GM23338 (cell line): ENCODE data around the gene APBA2. TPM values are rescaled to one million over a fixed set of nuclear protein-coding genes. Genes with fewer than 3 reads are reported as not detected.

ENCODE experiments used
- ATAC-seq: fragments of 200-7000 bp; cut with Tn5 transposase; 3 replicates; pipeline ENCODE4 v1.9.1; 2020
- DNase-seq: peaks from one replicate; pipeline ENCODE4 v3.0.0-alpha.2; 2015; ENCODE audit warnings: low spot score
- H2AFZ ChIP-seq: fragments of 200-600 bp; sonication (generic); 2 replicates; pipeline ENCODE4 v1.8.0; 2016; ENCODE audit warnings: antibody characterized with exemption, mild to moderate bottlenecking, moderate library complexity
- H3F3A ChIP-seq: fragments of 200-600 bp; sonication (generic); replicated peaks from 2 replicates; pipeline ENCODE4 v1.8.0; 2017; ENCODE audit warnings: antibody characterized with exemption, mixed run types, low read depth
- H3K27ac ChIP-seq: fragments of 200-600 bp; sonication (generic); 2 replicates; pipeline ENCODE4 v1.6.1; 2016; ENCODE audit warnings: low read depth
- H3K27me3 ChIP-seq: fragments of 200-600 bp; sonication (generic); 2 replicates; pipeline ENCODE4 v1.8.0; 2016; ENCODE audit warnings: mild to moderate bottlenecking, mixed run types, moderate library complexity; ENCODE audit not compliant: insufficient read depth
- H3K36me3 ChIP-seq: fragments of 200-600 bp; sonication (generic); 2 replicates; pipeline ENCODE4 v1.8.0; 2016; ENCODE audit warnings: mild to moderate bottlenecking; ENCODE audit not compliant: insufficient read depth
- H3K4me1 ChIP-seq: fragments of 200-600 bp; sonication (generic); 2 replicates; pipeline ENCODE4 v1.8.0; 2016; ENCODE audit warnings: mild to moderate bottlenecking, moderate library complexity; ENCODE audit not compliant: insufficient read depth
- H3K4me2 ChIP-seq: fragments of 200-600 bp; sonication (generic); 2 replicates; pipeline ENCODE4 v1.7.1; 2017; ENCODE audit warnings: mixed run types
- H3K4me3 ChIP-seq: fragments of 200-600 bp; sonication (generic); 2 replicates; pipeline ENCODE4 v1.6.1; 2016; ENCODE audit warnings: mixed run types
- H3K79me2 ChIP-seq: fragments of 200-600 bp; sonication (generic); replicated peaks from 2 replicates; pipeline ENCODE4 v1.8.0; 2017; ENCODE audit warnings: mild to moderate bottlenecking; ENCODE audit not compliant: insufficient read depth
- H3K9me2 ChIP-seq: fragments of 200-600 bp; sonication (generic); 2 replicates; pipeline ENCODE4 v1.8.0; 2017; ENCODE audit not compliant: insufficient read depth
- H4K20me1 ChIP-seq: fragments of 200-600 bp; sonication (generic); replicated peaks from 2 replicates; pipeline ENCODE4 v1.8.0; 2017; ENCODE audit warnings: mild to moderate bottlenecking; ENCODE audit not compliant: insufficient read depth
- H3K27ac Mint-ChIP-seq: 2 replicates; pipeline ENCODE4 v1.8.0; 2020; ENCODE audit warnings: inconsistent platforms, mild to moderate bottlenecking, moderate library complexity, mixed read lengths
- H3K27me3 Mint-ChIP-seq: 3 replicates; pipeline ENCODE4 v1.8.0; 2022; ENCODE audit warnings: low read depth, mild to moderate bottlenecking, moderate library complexity, mixed read lengths, inconsistent platforms; ENCODE audit not compliant: insufficient read depth, poor library complexity
- H3K36me3 Mint-ChIP-seq: 3 replicates; pipeline ENCODE4 v1.8.0; 2021; ENCODE audit warnings: low read depth, mild to moderate bottlenecking, inconsistent platforms, moderate library complexity, mixed read lengths
- H3K4me1 Mint-ChIP-seq: 3 replicates; pipeline ENCODE4 v1.8.0; 2020; ENCODE audit warnings: mild to moderate bottlenecking, inconsistent platforms, mixed read lengths
- H3K4me3 Mint-ChIP-seq: 3 replicates; pipeline ENCODE4 v1.8.0; 2021; ENCODE audit warnings: moderate library complexity, mild to moderate bottlenecking, inconsistent platforms, mixed read lengths
- H3K9me3 Mint-ChIP-seq: 3 replicates; pipeline ENCODE4 v1.8.0; 2020; ENCODE audit warnings: moderate library complexity, mild to moderate bottlenecking, inconsistent platforms, mixed read lengths
- CREB1 ChIP-seq: fragments of 250-450 bp; sonication (Bioruptor Pico); IDR thresholded peaks from 2 replicates; pipeline ENCODE4 v1.5.0; 2020; ENCODE audit warnings: low read depth, mild to moderate bottlenecking, moderate library complexity
- EZH2 ChIP-seq: fragments of 200-600 bp; sonication (generic); IDR thresholded peaks from one replicate; pipeline ENCODE4 v1.8.0; 2017; ENCODE audit warnings: antibody characterized with exemption, mild to moderate bottlenecking, low read depth; ENCODE audit not compliant: unreplicated experiment
- EZH2phosphoT487 ChIP-seq: fragments of 200-600 bp; sonication (generic); IDR thresholded peaks from one replicate; pipeline ENCODE4 v1.8.1; 2018; ENCODE audit warnings: antibody characterized with exemption; ENCODE audit not compliant: unreplicated experiment
- JUNB ChIP-seq: IDR thresholded peaks from one replicate; pipeline ENCODE4 v1.6.1; 2016; ENCODE audit warnings: antibody characterized with exemption; ENCODE audit not compliant: unreplicated experiment
- NANOG ChIP-seq: IDR thresholded peaks from 2 replicates; pipeline ENCODE4 v1.6.1; 2016; ENCODE audit warnings: antibody characterized with exemption, borderline replicate concordance
- POLR2AphosphoS5 ChIP-seq: IDR thresholded peaks from 2 replicates; pipeline ENCODE4 v1.6.1; 2016; ENCODE audit warnings: antibody characterized with exemption, low read depth
- REST ChIP-seq: IDR thresholded peaks from one replicate; pipeline ENCODE4 v1.6.1; 2018; ENCODE audit warnings: antibody characterized with exemption; ENCODE audit not compliant: unreplicated experiment
- STAT1 ChIP-seq: IDR thresholded peaks from one replicate; pipeline ENCODE4 v1.6.1; 2016; ENCODE audit warnings: antibody characterized with exemption; ENCODE audit not compliant: unreplicated experiment
- ZNF114 ChIP-seq: fragments of 250-450 bp; sonication (Bioruptor Pico); IDR thresholded peaks from 2 replicates; pipeline ENCODE4 v1.5.0; 2020; ENCODE audit warnings: mild to moderate bottlenecking, moderate library complexity
- ZNF331 ChIP-seq: fragments of 250-450 bp; sonication (Bioruptor Pico); IDR thresholded peaks from 2 replicates; pipeline ENCODE4 v1.5.0; 2020; ENCODE audit warnings: low read depth, mild to moderate bottlenecking, moderate library complexity
- ZNF462 ChIP-seq: fragments of 250-450 bp; sonication (Bioruptor Pico); IDR thresholded peaks from 2 replicates; pipeline ENCODE4 v1.5.0; 2020; ENCODE audit warnings: mild to moderate bottlenecking, moderate library complexity
- polyA plus RNA-seq: library from polyadenylated mRNA; unstranded; fragments of >200 nt; fragmentation: Nextera tagmentation; extraction: Ambion mirVana; gene quantifications from 2 replicates; pipeline ENCODE4 v1.2.1, GENCODE V29; 2016
- total RNA-seq: library from RNA; depleted of rRNA; stranded (reverse); fragments of >200 nt; shearing (Covaris generic); gene quantifications from 2 replicates; pipeline ENCODE4 v1.2.3, GENCODE V29; 2014
- TF ChIP-seq, protein P1 (sequence below): IDR thresholded peaks from 2 replicates; pipeline ENCODE4 v1.6.1; 2016; ENCODE audit warnings: antibody characterized with exemption
- TF ChIP-seq, protein P2 (sequence below), 2 experiments: fragments of 200-600 bp in 1 of 2; sonication (generic) in 1 of 2; conservative IDR thresholded peaks; 2 replicates each; pipeline versions ENCODE4 v1.5.1 to v1.6.1; 2016 to 2017; ENCODE audit warnings: antibody characterized with exemption in 2 of 2, low read depth in 2 of 2, mild to moderate bottlenecking in 2 of 2, moderate library complexity in 1 of 2

Gene APBA2
- total and polyA plus RNA-seq, 2 experiments from 2014 or later = 5.9 to 24.7 TPM

DNA sequence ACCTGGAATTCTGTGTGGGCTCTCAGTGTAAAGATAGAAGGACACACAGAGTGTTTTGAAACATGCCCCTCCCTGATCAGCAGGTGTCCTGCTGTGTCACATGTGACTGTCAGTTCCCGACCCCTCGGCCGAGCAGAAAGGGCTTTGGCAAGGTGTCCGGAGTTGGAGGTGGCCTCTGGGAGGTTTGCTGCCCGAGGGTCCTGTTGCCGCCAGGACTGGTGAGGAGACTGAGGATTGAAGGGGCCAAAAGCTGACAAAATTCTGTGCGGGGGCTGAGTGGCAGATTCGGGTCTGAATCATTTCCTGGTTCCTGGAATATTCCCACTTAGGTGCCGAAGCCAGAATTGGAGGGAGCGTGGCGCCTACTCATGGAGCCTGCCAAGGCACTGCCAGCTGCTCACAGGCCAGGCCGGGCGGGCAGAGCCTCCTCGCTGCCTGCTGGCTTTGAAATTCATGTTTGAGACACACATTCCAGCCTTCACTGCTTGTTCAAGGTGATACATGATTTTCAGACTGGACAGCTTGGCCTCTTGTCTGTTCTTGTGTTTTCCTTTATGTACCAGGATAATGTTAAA lies 83.8 kb downstream of the APBA2 start:
- ATAC-seq (no peak), DNase-seq (no peak)
- no peak overlapping the region for H3K27ac ChIP-seq
- H3K27me3 ChIP-seq = no peaks in the 10 kb centered on the region
- no peak overlapping the region for H3K4me2 ChIP-seq
- no peaks in the 10 kb centered on the region for H3K9me2 ChIP-seq
- H4K20me1 ChIP-seq = no peaks in the 10 kb centered on the region
- H3K27me3 Mint-ChIP-seq = no peaks in the 10 kb centered on the region
- no peak overlapping the region for H3K27ac Mint-ChIP-seq
- H3K4me3 Mint-ChIP-seq = no peak overlapping the region
- no peaks in the 10 kb centered on the region for H3K36me3 Mint-ChIP-seq
- no peaks in the 10 kb centered on the region; the same call in 2 of the 3 replicates for H3K4me1 Mint-ChIP-seq
- no peaks in the 10 kb centered on the region for H3K4me1 ChIP-seq
- no peak for TF ChIP-seq ZNF331 (CRISPR knock-in tag)
- TF ChIP-seq, protein P1, sequence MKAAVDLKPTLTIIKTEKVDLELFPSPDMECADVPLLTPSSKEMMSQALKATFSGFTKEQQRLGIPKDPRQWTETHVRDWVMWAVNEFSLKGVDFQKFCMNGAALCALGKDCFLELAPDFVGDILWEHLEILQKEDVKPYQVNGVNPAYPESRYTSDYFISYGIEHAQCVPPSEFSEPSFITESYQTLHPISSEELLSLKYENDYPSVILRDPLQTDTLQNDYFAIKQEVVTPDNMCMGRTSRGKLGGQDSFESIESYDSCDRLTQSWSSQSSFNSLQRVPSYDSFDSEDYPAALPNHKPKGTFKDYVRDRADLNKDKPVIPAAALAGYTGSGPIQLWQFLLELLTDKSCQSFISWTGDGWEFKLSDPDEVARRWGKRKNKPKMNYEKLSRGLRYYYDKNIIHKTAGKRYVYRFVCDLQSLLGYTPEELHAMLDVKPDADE = no peak
- no peak for TF ChIP-seq NANOG
- TF ChIP-seq REST = no peak
- no peak for TF ChIP-seq EZH2phosphoT487
- TF ChIP-seq EZH2 = no peak
- TF ChIP-seq ZNF462 (CRISPR knock-in tag) = no peak
- no peak for TF ChIP-seq CREB1 (CRISPR knock-in tag)
- TF ChIP-seq STAT1 = no peak
- TF ChIP-seq POLR2AphosphoS5 = no peak
- TF ChIP-seq, protein P2, sequence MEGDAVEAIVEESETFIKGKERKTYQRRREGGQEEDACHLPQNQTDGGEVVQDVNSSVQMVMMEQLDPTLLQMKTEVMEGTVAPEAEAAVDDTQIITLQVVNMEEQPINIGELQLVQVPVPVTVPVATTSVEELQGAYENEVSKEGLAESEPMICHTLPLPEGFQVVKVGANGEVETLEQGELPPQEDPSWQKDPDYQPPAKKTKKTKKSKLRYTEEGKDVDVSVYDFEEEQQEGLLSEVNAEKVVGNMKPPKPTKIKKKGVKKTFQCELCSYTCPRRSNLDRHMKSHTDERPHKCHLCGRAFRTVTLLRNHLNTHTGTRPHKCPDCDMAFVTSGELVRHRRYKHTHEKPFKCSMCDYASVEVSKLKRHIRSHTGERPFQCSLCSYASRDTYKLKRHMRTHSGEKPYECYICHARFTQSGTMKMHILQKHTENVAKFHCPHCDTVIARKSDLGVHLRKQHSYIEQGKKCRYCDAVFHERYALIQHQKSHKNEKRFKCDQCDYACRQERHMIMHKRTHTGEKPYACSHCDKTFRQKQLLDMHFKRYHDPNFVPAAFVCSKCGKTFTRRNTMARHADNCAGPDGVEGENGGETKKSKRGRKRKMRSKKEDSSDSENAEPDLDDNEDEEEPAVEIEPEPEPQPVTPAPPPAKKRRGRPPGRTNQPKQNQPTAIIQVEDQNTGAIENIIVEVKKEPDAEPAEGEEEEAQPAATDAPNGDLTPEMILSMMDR (conservative IDR thresholded peaks at IDR 0.05; ENCODE audit: low read depth in 2 of 2) = no peak
- TF ChIP-seq ZNF114 (CRISPR knock-in tag) = no peak
- TF ChIP-seq JUNB = no peak
- no peaks in the 10 kb centered on the region for H3K36me3 ChIP-seq
- H3K4me3 ChIP-seq = no peak overlapping the region
- no peak overlapping the region for H2AFZ ChIP-seq
- no peaks in the 10 kb centered on the region for H3K9me3 Mint-ChIP-seq
- H3F3A ChIP-seq = no peaks in the 10 kb centered on the region
- H3K79me2 ChIP-seq = no peaks in the 10 kb centered on the region
